Stimulated activated naive B cell treated with anti-CD40 and anti-IgM and Interleukin-4, amounts not matched to agents 10 μg/mL and 1 μg/mL and 100 μg/mL, for 72 hours (primary cell): Measurements from ENCODE around the gene ARHGAP18.

Experiments used
- ATAC-seq, 2 donors: fragments of 150-1000 bp; cut with Tn5 transposase; replicated peaks; 2 replicates each; pipeline ENCODE4 v1.10.0; 2021; ENCODE audit warnings: moderate library complexity in 1 of 2
- DNase-seq: peaks from one replicate; pipeline ENCODE4 v3.0.0; 2021
- H3K27ac Mint-ChIP-seq: one replicate; pipeline ENCODE4 v1.8.0; 2022; ENCODE audit warnings: mild to moderate bottlenecking, mixed read lengths
- H3K27me3 Mint-ChIP-seq, 2 donors: one replicate each; pipeline ENCODE4 v1.8.0; 2022; ENCODE audit warnings: mixed read lengths in 2 of 2
- H3K36me3 Mint-ChIP-seq, 2 donors: one replicate each; pipeline ENCODE4 v1.8.0; 2022; ENCODE audit warnings: mixed read lengths in 2 of 2, mild to moderate bottlenecking in 1 of 2
- H3K4me1 Mint-ChIP-seq, 2 donors: one replicate each; pipeline ENCODE4 v1.8.0; 2022; ENCODE audit warnings: mixed read lengths in 2 of 2, mild to moderate bottlenecking in 1 of 2
- H3K4me3 Mint-ChIP-seq, 2 donors: one replicate each; pipeline ENCODE4 v1.8.0; 2022; ENCODE audit warnings: mild to moderate bottlenecking in 2 of 2, mixed read lengths in 2 of 2, moderate library complexity in 1 of 2
- H3K9me3 Mint-ChIP-seq, 2 donors: one replicate each; pipeline ENCODE4 v1.8.0; 2022; ENCODE audit warnings: mixed read lengths in 2 of 2, mild to moderate bottlenecking in 1 of 2

Gene ARHGAP18

DNA sequence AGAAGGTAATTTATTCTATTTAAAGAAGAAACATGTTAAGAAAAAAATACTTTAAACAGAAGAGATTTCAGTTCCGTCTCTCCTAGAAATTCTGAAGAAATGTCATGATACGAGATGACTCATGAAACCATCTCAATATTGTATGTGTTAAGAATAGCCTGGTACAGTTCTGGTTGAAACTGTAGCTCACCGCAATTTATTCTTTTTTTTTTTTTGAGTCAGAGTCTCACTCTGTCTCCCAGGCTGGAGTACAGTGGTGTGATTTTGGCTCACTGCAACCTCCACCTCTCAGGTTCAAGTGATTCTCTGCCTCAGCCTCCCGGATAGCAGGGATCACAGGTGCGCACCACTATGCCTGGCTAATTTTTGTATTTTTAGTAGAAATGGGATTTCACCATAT lies 103.3 kb downstream of the ARHGAP18 start:
- ATAC-seq (peak; percentile 34 to 63), DNase-seq (no peak)
- H3K4me3 Mint-ChIP-seq: no peak overlapping the region
- H3K36me3 Mint-ChIP-seq: peaks cover 5 to 10% of the 10 kb centered on the region in 2 donors
- no peaks in the 10 kb centered on the region for H3K27me3 Mint-ChIP-seq
- H3K27ac Mint-ChIP-seq: no peak overlapping the region
- H3K4me1 Mint-ChIP-seq: no peaks in the 10 kb centered on the region
- no peaks in the 10 kb centered on the region for H3K9me3 Mint-ChIP-seq

DNA sequence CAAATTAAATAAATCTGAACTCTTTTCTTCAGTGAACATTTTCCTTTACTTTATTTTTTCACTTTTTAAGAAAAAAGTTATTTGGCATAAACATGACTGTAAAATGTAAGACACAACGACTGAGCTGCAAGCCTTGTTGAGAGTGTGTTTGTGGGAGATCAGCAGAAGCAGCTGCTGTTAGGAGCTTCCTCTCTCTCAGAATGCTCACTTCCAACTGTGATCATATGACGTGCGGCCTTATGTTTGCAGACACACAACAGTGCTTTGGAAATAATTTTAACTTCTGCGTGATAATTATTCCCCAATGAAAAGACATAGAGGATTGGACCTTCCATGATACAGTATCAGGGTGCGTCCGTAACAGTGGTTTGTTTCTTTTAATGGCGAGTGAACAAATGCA lies 104.0 kb downstream of the ARHGAP18 start:
- no peak overlapping the region for H3K27ac Mint-ChIP-seq
- H3K9me3 Mint-ChIP-seq: no peaks in the 10 kb centered on the region
- no peak for ATAC-seq
- no peaks in the 10 kb centered on the region for H3K27me3 Mint-ChIP-seq
- H3K36me3 Mint-ChIP-seq: peaks cover 5 to 10% of the 10 kb centered on the region in 2 donors
- no peak for DNase-seq
- no peaks in the 10 kb centered on the region for H3K4me1 Mint-ChIP-seq
- H3K4me3 Mint-ChIP-seq: no peak overlapping the region

DNA sequence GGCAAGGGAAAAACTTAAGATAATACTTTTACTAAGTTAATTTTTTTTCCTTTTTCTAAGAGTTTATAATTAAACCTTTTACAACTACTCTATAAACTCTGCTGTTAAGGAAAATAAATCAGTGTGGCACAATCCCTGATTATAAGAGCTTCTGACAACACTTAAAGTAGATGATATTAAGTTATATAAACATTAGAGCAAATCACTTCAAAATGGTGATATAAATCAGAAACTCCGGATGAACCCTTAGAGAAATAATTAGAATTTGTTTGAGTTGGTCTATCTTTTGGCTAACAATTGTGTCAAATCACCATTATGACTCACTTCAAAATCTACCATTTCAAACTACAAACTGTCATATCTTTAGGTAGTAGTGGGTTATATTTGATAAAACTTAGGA lies 104.9 kb downstream of the ARHGAP18 start:
- DNase-seq (no peak), ATAC-seq (no peak)
- peaks cover 2 to 7% of the 10 kb centered on the region in 2 donors for H3K36me3 Mint-ChIP-seq
- H3K9me3 Mint-ChIP-seq: no peaks in the 10 kb centered on the region
- no peak overlapping the region for H3K4me3 Mint-ChIP-seq
- no peak overlapping the region for H3K27ac Mint-ChIP-seq
- no peaks in the 10 kb centered on the region for H3K27me3 Mint-ChIP-seq
- H3K4me1 Mint-ChIP-seq: no peaks in the 10 kb centered on the region

DNA sequence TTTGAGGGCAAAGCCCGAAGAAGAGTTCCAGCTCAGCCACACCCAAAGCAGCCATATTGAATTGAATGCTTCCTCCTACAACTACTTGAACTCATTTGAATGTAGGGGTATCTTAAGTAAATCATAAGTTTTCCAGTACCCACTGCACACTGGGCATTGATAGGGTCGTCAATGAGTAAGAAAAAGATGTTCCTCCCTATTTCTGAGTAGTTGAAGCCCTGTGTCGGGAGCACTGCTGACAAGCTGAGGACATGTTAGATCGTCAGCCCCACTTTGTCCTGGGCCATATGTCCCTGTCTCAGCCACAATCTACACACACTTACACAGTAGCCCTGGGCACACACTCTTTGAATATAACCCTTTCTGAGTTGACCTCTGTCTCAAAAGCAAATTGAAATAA lies 105.7 kb downstream of the ARHGAP18 start:
- Mint-ChIP-seq H3K4me3 (no peak overlapping the region), H3K27ac (no peak overlapping the region), H3K4me1 (no peaks in the 10 kb centered on the region), H3K36me3 (peaks cover 0 to under 1% of the 10 kb centered on the region in 2 donors), H3K9me3 (no peaks in the 10 kb centered on the region), H3K27me3 (no peaks in the 10 kb centered on the region)
- ATAC-seq: no peak
- no peak for DNase-seq

DNA sequence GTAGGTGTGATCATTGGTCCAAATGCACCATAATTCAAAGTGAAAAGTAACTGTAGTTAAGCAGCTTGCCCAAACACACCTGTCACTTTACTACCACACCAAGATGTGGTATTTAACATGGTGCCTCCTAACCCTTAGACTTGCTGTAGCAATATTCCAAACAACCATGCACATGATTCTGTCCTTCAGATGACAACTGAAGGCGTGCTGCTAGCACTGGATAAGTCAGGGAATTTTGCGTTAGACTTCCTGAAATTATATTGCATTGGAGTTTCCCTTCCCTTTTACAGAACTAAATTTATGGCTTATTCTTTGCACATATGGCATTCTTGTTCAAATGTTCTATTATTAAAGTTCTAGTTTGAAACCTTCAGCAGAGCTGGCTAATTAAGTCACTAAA lies 106.2 kb downstream of the ARHGAP18 start:
- Mint-ChIP-seq H3K27me3 (no peaks in the 10 kb centered on the region), H3K9me3 (no peaks in the 10 kb centered on the region), H3K27ac (no peak overlapping the region), H3K36me3 (no peaks in the 10 kb centered on the region), H3K4me1 (no peaks in the 10 kb centered on the region), H3K4me3 (no peak overlapping the region)
- DNase-seq: no peak
- no peak for ATAC-seq

DNA sequence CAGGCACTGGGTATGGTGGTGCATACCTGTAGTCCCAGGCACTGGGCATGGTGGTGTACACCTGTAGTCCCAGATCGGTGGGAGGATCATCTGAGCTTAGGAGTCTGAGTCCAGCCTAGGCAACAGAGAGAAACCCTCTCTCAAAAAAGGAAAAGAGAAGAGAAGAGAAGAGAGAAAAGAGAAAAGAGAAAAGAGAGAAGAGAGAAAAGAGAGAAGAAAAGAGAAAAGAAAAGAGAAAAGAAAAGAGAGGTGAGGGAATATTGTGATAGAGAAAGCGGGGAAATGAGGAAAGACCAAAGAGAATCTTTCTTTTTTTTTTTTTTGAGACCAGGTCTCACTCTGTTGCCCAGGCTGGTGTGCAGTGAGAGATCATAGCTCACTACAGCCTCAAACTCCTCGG lies 108.7 kb downstream of the ARHGAP18 start:
- H3K9me3 Mint-ChIP-seq: no peaks in the 10 kb centered on the region
- ATAC-seq: no peak
- H3K36me3 Mint-ChIP-seq: no peaks in the 10 kb centered on the region
- peak overlapping the region; percentile 0 for H3K27ac Mint-ChIP-seq
- no peaks in the 10 kb centered on the region for H3K27me3 Mint-ChIP-seq
- H3K4me1 Mint-ChIP-seq: peaks cover 0 to 2% of the 10 kb centered on the region in 2 donors
- no peak overlapping the region for H3K4me3 Mint-ChIP-seq
- no peak for DNase-seq

DNA sequence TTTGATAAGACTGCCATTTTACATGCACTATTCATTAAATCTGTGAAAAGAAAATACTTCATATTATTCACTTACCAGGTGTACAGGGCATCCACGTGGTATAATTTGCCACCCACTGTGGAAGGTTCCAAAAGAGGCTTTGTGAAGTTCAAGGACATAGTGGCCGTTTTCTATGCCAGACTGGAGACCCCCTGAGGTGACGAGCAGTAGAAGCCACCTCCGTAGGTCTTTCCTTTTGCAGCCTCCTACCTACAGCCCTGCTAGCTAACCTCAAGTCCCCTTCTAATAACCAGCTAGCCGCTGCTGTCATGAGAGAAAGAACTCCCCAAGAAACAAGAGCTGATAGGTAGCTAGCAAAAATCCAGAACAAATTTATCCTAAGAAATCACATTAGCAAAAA lies 110.5 kb downstream of the ARHGAP18 start:
- ATAC-seq (no peak), DNase-seq (no peak)
- no peaks in the 10 kb centered on the region for H3K36me3 Mint-ChIP-seq
- no peak overlapping the region for H3K27ac Mint-ChIP-seq
- H3K4me3 Mint-ChIP-seq: no peak overlapping the region
- no peaks in the 10 kb centered on the region for H3K9me3 Mint-ChIP-seq
- no peaks in the 10 kb centered on the region for H3K27me3 Mint-ChIP-seq
- H3K4me1 Mint-ChIP-seq: peaks cover 0 to 2% of the 10 kb centered on the region in 2 donors

DNA sequence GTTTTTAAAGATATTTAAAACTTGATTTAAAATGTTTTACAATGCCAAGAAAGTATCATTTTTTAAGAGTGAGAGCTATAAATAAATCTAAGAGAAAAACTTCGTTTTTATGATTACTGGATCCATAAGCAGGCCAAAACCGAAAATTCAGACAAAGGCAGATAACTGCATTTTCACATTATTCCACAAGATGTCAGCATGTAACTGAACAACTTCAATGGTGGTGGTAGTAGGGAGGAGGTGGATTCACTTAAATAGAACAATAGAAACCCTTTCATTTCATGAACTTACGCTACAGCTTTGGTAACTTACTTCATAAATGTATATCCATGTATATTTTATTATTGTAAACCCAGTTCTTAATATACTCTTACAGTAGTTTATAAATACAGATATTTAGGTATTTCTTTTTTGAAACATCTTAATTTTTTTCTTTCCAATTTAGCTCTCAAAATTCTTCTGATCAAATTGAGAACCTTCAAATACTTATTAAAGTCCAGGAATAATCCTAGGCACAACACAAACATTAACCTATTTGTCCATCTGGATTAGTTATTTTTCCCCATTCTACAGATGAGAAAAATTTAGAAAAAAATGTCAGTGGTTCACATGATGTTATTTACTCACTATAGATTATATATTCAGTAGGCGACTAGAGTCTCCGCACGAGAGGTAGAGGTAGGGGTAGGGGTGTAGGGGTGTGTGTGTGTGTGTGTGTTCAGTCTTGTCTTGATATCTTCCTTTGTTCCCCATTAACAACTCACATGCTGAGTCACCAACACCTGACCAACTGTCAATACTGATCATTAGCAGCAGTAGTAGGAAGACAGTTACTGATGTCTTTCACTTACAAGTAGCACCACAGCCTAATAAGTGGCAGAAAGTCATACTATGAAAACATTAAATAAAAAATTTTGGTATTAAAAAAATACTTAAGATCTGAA lies 111.5 kb downstream of the ARHGAP18 start:
- Mint-ChIP-seq H3K9me3 (no peaks in the 10 kb centered on the region), H3K4me3 (no peak overlapping the region), H3K4me1 (peaks cover 0 to 2% of the 10 kb centered on the region in 2 donors), H3K27ac (no peak overlapping the region), H3K27me3 (no peaks in the 10 kb centered on the region), H3K36me3 (no peaks in the 10 kb centered on the region)
- peak; percentile 14 for DNase-seq
- peak; percentile 75 to 77 for ATAC-seq

DNA sequence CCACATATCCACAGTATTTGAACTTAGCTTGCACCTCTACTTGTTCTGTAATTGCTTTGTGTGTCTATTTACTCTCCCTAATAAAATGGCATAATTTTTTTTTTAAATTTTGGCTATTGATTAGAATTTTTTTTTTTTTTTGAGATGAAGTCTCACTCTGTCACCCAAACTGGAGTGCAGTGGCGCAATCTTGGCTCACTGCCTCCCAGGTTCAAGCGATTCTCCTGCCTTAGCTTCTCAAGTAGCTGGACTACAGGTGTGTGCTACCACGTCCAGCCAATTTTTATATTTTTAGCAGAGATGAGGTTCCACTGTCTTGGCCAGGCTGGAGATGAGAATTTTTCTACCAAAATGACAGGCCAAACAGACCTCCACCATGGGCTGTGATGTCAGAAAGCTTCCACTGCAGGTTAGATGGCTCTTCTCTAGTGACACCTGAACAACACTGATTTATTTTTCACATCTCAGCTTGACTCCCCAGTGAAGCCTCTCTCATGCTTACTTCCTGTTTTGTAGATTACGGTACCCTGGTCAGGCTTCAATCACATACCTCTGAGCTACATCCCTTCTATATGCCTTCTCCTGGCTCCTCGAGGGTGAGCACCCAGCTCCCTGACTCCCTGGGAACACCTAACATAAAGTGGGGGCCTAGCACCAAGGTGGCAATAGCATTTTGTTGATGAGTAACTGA lies 112.8 kb downstream of the ARHGAP18 start:
- no peak overlapping the region for H3K4me3 Mint-ChIP-seq
- ATAC-seq (peak; percentile 38 to 61), DNase-seq (no peak)
- peaks cover 0 to 2% of the 10 kb centered on the region in 2 donors for H3K4me1 Mint-ChIP-seq
- H3K9me3 Mint-ChIP-seq: no peaks in the 10 kb centered on the region
- H3K27me3 Mint-ChIP-seq: no peaks in the 10 kb centered on the region
- H3K36me3 Mint-ChIP-seq: no peaks in the 10 kb centered on the region
- no peak overlapping the region for H3K27ac Mint-ChIP-seq

DNA sequence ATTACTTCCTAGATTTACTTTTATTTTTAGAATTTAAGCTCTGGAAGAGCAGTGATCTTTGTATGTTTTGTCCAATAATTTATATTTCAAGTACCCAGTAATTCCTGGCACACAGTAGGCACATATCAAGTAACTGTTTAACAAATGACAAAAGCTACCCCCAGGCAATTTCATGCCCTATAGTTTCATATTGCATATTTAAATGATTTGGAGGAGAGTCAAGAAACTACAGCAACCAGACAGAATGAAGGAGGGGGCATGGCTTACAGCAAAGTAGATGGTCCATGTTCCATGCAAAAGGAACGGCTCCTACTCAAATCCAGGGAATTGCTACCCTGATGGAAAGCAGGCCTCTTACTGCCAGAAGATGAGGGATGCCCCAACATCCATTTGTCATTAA lies 113.5 kb downstream of the ARHGAP18 start:
- H3K27me3 Mint-ChIP-seq: no peaks in the 10 kb centered on the region
- ATAC-seq (no peak), DNase-seq (no peak)
- no peak overlapping the region for H3K27ac Mint-ChIP-seq
- no peaks in the 10 kb centered on the region for H3K36me3 Mint-ChIP-seq
- H3K4me1 Mint-ChIP-seq: peaks cover 0 to 2% of the 10 kb centered on the region in 2 donors
- H3K9me3 Mint-ChIP-seq: no peaks in the 10 kb centered on the region
- no peak overlapping the region for H3K4me3 Mint-ChIP-seq

DNA sequence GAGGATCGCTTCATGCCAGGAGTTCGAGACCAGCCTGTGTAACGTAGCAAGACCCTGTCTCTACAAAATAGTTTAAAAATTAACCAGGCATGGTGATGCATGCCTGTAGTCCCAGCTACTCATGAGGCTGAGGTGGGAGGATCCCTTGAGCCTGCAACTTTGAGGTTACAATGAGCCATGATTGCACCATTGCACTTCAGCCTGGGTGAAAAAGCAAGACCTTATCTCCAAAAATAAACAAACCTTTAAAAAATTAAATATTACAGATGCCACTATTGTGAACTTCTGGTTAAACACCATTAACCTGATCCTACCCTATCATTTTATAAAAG lies 116.8 kb downstream of the ARHGAP18 start:
- Mint-ChIP-seq H3K27me3 (no peaks in the 10 kb centered on the region), H3K36me3 (peaks cover 9 to 12% of the 10 kb centered on the region in 2 donors), H3K27ac (no peak overlapping the region), H3K9me3 (no peaks in the 10 kb centered on the region), H3K4me3 (no peak overlapping the region), H3K4me1 (peaks cover 0 to 2% of the 10 kb centered on the region in 2 donors)
- ATAC-seq (no peak), DNase-seq (no peak)

DNA sequence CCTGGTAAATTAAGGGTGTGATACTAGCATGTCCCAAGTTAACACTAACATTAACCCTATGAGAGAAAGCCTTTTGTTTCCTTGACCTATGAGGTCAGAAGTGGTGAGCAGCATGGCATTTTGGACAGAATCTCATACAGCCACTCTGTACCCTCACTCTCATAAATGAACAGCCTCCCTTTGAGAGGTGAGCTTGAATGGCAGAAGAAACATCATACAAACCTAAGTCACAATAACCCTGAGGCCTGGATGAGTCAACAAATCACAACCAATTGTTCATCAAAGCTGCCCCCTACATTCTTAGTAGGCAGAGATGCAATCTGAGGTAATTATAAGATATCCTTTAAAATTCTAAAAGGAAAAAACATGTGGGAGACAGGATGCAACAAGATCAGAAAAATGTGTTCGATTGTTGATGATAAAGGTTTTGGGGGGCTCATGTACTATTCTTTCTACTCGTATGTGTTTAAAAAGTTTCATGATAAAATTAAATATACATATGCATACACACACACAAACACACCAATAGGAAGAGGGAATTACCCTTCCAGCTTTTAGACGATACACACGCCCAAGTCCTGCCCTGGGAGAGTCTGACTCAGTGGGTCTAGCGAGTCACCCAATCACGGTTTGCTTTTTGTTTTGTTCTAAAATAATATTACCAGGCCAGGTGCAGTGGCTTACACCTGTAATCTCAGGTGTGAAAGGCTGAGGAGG lies 117.3 kb downstream of the ARHGAP18 start:
- H3K9me3 Mint-ChIP-seq: peaks cover 1 to 2% of the 10 kb centered on the region in 2 donors
- H3K36me3 Mint-ChIP-seq: peaks cover 14 to 17% of the 10 kb centered on the region in 2 donors
- ATAC-seq (no peak), DNase-seq (no peak)
- peaks cover 0 to 2% of the 10 kb centered on the region in 2 donors for H3K4me1 Mint-ChIP-seq
- H3K27me3 Mint-ChIP-seq: no peaks in the 10 kb centered on the region
- H3K4me3 Mint-ChIP-seq: no peak overlapping the region
- H3K27ac Mint-ChIP-seq: no peak overlapping the region

DNA sequence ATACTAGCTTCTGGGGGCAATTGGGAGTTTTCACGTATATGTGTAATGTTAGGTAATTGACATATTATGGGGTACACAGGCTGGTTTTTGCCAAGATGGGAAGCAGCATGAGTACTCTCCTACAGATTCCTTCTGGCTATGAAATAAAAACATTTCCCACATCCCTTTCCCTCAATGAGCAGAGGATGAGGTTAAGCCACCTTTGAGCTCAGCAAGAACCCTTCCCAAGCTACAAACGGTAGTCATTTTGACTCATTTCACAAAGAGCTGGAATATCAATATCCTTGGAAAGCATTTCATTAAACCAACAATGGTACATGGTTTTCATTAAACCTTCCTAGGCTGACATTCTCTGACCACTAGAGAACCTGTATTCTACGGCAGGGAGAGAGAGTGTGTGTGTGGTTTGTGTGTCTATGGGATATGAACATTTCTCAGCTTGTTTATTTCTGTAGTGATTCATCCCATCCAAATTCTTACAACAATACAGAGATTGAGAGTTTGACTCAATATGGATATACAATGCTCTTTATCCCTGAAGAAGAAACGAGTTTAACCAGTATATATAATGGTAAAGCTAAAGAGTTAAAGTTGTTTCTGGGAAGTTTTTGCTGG lies 119.5 kb downstream of the ARHGAP18 start:
- ATAC-seq (no peak), DNase-seq (no peak)
- Mint-ChIP-seq H3K4me1 (no peaks in the 10 kb centered on the region), H3K27me3 (no peaks in the 10 kb centered on the region), H3K36me3 (peaks cover 18 to 22% of the 10 kb centered on the region in 2 donors), H3K4me3 (no peak overlapping the region), H3K27ac (no peak overlapping the region), H3K9me3 (peaks cover 3 to 7% of the 10 kb centered on the region in 2 donors)

DNA sequence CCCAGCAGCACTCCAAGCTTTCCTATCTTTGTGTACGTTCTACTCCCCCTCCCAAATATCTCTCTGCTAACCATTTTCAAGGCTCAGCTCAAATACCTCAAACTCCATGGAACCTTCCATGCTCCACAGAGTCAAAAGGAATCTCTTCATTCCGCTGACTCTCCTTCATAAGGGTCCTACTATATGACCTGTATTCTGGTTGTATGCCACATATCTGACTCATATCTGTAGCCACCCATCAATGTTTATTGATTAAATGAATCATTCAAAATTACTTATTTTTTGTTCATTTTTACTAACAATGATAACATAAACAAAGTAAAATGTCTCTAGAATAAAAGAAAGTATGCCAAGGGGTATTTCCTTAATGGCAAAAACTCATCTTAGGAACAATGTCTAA lies 123.2 kb downstream of the ARHGAP18 start:
- Mint-ChIP-seq H3K36me3 (peaks cover 18 to 22% of the 10 kb centered on the region in 2 donors), H3K4me1 (no peaks in the 10 kb centered on the region), H3K4me3 (no peak overlapping the region), H3K27ac (no peak overlapping the region), H3K27me3 (no peaks in the 10 kb centered on the region), H3K9me3 (peaks cover 3 to 7% of the 10 kb centered on the region in 2 donors)
- ATAC-seq (no peak), DNase-seq (no peak)
